SH-SY5Y (cell line): ENCODE measurements around the gene NCF4.

Experiments used
- GATA2 ChIP-seq: IDR thresholded peaks from 2 replicates; pipeline ENCODE4 v1.6.1; 2011; ENCODE audit warnings: mild to moderate bottlenecking, low read depth, low read length
- GATA3 ChIP-seq: IDR thresholded peaks from 2 replicates; pipeline ENCODE4 v1.6.1; 2011; ENCODE audit warnings: low read depth, mild to moderate bottlenecking, low read length, moderate library complexity

GRCh38 chr22:36864454-36865215, 3.8 kb downstream of the NCF4 start:
- TF ChIP-seq GATA2, result no peak
- no peak for TF ChIP-seq GATA3
